Neutrophil (primary cell): ENCODE data around the gene TMEM273.

ENCODE experiments used
- H3K27ac ChIP-seq: fragments of 200-600 bp; sonication (generic); 2 replicates; pipeline ENCODE4 v1.5.1; 2016; ENCODE audit warnings: mild to moderate bottlenecking, moderate library complexity
- H3K27me3 ChIP-seq: fragments of 200-600 bp; sonication (generic); 2 replicates; pipeline ENCODE4 v1.6.0; 2016; ENCODE audit warnings: mild to moderate bottlenecking
- H3K36me3 ChIP-seq: fragments of 200-600 bp; sonication (generic); 2 replicates; pipeline ENCODE4 v1.5.1; 2017
- H3K4me1 ChIP-seq, 2 experiments: fragments of 200-600 bp in 1 of 2; sonication (generic) in 1 of 2; 1 replicate in 1 of 2; 2 replicates in 1 of 2; pipeline versions ENCODE4 v1.5.1 to v1.6.1; 2013 to 2016; ENCODE audit warnings: low read depth in 1 of 2, low read length in 1 of 2, mild to moderate bottlenecking in 1 of 2, moderate library complexity in 1 of 2; ENCODE audit not compliant: control insufficient read depth in 1 of 2, insufficient read depth in 1 of 2
- H3K4me3 ChIP-seq, 2 experiments: fragments of 200-600 bp in 1 of 2; sonication (generic) in 1 of 2; 1 replicate in 1 of 2; 2 replicates in 1 of 2; pipeline ENCODE4 v1.5.1; 2013 to 2016; ENCODE audit warnings: low read depth in 1 of 2, low read length in 1 of 2, mild to moderate bottlenecking in 1 of 2, moderate library complexity in 1 of 2
- H3K9me3 ChIP-seq: fragments of 200-600 bp; sonication (generic); 2 replicates; pipeline ENCODE4 v1.5.1; 2016
- TF ChIP-seq, protein P1 (sequence below): fragments of 200-600 bp; sonication (generic); IDR thresholded peaks from 2 replicates; pipeline ENCODE4 v1.5.1; 2016; ENCODE audit warnings: antibody characterized with exemption

TMEM273 gene

DNA sequence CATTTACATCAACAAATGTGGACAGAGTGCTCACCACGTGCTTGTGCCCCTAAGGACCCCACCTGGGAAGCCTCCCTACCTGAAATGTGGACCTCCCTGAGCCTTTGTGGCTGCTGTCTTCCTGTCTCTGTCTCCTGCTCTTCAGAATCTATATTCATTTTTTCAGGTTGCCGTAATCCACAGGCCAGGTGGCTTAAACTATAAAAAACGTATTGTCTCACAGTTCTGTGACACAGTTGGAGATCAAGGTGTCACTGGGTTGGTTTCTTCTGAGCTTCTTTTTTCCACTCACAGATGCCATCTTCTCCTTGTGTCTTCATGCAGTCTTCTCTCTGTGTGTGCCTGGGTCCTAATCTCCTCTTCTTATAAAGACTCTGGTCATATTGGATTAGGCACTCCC, 67.3 kb downstream of the TMEM273 start:
- Histone ChIP-seq H3K27ac (no peak overlapping the region), H3K36me3 (no peaks in the 10 kb centered on the region)
- TF ChIP-seq, protein P1, sequence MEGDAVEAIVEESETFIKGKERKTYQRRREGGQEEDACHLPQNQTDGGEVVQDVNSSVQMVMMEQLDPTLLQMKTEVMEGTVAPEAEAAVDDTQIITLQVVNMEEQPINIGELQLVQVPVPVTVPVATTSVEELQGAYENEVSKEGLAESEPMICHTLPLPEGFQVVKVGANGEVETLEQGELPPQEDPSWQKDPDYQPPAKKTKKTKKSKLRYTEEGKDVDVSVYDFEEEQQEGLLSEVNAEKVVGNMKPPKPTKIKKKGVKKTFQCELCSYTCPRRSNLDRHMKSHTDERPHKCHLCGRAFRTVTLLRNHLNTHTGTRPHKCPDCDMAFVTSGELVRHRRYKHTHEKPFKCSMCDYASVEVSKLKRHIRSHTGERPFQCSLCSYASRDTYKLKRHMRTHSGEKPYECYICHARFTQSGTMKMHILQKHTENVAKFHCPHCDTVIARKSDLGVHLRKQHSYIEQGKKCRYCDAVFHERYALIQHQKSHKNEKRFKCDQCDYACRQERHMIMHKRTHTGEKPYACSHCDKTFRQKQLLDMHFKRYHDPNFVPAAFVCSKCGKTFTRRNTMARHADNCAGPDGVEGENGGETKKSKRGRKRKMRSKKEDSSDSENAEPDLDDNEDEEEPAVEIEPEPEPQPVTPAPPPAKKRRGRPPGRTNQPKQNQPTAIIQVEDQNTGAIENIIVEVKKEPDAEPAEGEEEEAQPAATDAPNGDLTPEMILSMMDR, result no peak

GRCh38 chr10:49119746-49120145, 68.4 kb downstream of the TMEM273 start:
- H3K4me3 ChIP-seq, result no peak overlapping the region
- no peak overlapping the region for H3K27ac ChIP-seq
- H3K4me1 ChIP-seq, result no peaks in the 10 kb centered on the region
- H3K36me3 ChIP-seq, result no peaks in the 10 kb centered on the region
- no peaks in the 10 kb centered on the region for H3K9me3 ChIP-seq
- H3K27me3 ChIP-seq, result peaks cover 26% of the 10 kb centered on the region
- TF ChIP-seq, protein P1, result no peak

More for the DNA sequence above, 67.3 kb downstream of the TMEM273 start:
- H3K27me3 ChIP-seq, result peaks cover 16% of the 10 kb centered on the region
- H3K4me3 ChIP-seq, result no peak overlapping the region
- H3K4me1 ChIP-seq, result no peaks in the 10 kb centered on the region
- no peaks in the 10 kb centered on the region for H3K9me3 ChIP-seq

GRCh38 chr10:49118430-49119074, 69.6 kb downstream of the TMEM273 start:
- TF ChIP-seq, protein P1, result no peak
- no peak overlapping the region for H3K4me3 ChIP-seq
- peaks cover 38% of the 10 kb centered on the region for H3K27me3 ChIP-seq
- no peaks in the 10 kb centered on the region for H3K9me3 ChIP-seq
- no peaks in the 10 kb centered on the region for H3K4me1 ChIP-seq
- no peak overlapping the region for H3K27ac ChIP-seq
- no peaks in the 10 kb centered on the region for H3K36me3 ChIP-seq

DNA sequence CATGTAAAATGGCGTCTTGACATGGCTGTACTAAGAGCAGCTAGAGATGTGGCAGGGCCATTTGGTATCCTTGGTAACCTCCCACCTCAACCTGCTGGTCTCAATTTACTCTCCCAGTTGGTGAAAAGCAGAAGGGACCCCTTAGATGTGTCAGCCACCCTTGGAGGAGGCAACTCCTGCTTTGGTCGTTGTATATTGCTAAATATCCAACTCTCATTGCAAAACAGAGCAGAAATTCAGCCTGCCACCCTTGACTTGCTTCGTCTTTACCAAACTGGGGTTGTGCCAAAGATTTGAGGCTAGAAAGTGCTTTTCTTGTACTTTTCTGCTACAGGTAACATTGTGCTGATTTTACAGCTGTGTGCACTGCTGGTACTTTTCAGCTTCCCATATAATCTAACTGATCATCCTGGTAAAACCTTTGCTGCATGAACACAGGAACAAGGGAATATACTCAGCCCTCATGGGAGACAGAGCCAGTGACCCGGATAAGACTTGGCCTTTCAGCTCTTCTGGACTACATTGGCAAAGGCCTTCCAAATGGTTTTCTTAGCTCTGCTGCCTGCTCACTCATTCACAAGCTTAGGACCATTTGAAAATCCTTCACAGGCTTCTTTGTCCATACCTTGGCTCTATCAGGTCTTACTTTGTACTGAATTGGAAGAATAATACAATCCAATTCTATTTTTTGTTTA, 70.7 kb downstream of the TMEM273 start:
- Histone ChIP-seq H3K4me1 (no peaks in the 10 kb centered on the region), H3K27me3 (peaks cover 47% of the 10 kb centered on the region), H3K4me3 (no peak overlapping the region), H3K36me3 (no peaks in the 10 kb centered on the region), H3K9me3 (no peaks in the 10 kb centered on the region), H3K27ac (no peak overlapping the region)
- TF ChIP-seq, protein P1, result no peak

- TF ChIP-seq, protein P1, result no peak
- Histone ChIP-seq H3K27ac (no peak overlapping the region), H3K9me3 (no peaks in the 10 kb centered on the region), H3K27me3 (peaks cover 47% of the 10 kb centered on the region), H3K4me1 (no peaks in the 10 kb centered on the region), H3K36me3 (no peaks in the 10 kb centered on the region), H3K4me3 (no peak overlapping the region)
These were observed 71.4 kb downstream of the TMEM273 start for GRCh38 chr10:49116509-49117375.
